Inflammatory macrophage treated with lipopolysaccharide for 4 hours (primary cell): ENCODE measurements around the gene ATXN7.

Experiments used
- DNase-seq: peaks from one replicate; pipeline ENCODE4 v3.0.0-alpha.2; 2020

ATXN7 gene

DNA sequence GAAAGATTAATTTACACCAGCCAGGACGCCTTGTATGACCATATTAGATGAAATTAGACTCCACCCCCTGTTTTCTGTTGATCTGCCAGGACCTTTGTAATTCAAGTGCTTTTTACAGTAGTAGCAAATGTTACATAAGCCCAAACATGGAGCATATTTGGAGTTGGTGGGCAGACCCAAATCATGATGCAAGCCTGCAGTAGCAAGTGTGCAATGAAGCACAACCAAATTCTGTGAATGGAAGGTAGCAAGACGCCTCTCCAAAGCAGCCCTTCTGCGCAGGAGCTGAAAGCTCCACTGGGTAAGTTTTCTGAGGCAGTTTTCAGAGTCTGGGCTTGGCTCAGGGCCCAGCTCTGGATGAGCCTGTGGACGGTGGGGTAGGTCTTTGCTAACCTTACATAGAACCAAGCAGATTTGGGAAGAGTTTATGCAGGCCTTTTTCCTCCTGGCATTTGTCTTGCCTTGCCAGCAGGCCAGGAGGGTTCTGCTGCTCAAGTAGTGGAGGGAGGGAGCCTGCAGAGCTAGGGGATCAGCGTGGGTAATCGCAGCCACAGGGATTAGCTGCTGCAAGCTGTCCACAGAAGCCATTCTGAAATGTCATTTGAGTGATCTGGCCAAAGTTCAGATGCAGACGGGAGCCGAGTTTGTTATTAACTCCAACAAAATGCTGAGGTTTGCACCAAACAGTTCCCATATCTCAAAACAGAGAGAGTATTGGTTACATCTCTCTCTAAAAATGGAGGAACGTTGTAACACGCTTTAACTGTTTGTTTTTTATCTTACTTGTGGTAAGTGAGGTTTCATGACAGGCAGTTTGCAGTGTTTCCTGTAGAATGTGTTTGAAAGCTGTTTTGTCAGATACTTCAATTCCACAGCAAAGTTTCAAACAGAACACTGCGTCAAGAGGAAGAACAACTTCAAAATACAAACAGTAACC, 104.3 kb downstream of the ATXN7 start:
- DNase-seq: peak; percentile 18

DNA sequence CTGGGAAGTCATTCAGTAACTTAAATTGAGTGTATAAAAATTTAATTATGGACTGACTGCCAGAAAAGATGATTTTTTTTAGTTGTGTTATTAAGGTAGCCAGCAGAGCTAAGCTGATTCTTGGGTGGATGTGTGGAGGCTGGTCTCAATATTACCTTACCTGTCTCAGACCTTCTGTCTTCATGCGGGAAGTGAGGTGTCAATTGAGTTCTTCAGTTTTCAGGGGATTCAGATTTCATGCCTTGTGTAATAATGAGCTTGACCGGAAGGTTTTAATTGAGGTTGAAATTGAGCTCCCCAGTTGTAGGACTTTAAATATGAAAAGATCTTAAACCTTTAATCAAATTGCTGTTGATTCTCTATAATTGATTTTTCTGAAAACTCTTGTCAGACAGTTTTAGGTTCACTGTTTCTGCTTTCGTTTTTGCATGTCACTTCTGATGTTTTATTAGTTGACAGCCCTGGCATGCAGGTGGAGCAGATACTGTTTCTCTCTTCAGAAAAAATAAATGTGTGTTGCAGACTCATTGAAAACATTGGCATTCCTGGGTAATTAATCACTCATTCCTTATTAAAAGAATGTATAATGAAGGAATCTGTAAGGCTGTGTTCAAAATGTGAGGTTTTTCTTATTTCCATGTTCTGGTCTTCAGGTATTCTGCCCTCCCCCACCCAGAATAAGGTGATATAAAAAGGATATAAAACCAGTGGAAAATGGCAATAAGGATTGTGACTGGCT, 105.1 kb downstream of the ATXN7 start:
- DNase-seq: no peak

GRCh38 chr3:63969876-63970275, 106.2 kb downstream of the ATXN7 start:
- DNase-seq: no peak

- peak; percentile 45 for DNase-seq
Observed at GRCh38 chr3:63970631-63971475, 107.2 kb downstream of the ATXN7 start.

DNA sequence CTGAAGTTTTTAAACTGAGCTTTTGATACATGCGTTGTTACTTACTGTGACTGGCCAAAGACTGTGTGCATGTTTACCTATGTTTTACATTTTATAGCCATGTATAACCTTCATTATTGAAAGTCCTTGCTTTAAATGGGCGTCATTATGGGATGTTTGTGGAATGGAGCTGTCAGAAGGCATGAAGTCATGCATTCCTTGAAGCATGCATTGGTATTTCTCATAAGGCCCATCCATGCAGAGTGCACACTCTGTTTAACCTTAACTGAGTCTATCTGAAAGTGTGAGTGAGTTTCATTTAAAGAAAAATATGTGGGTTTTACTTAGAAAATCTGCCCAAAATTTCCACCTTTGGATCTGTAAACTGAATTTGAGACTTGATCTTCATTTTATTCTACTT, 108.5 kb downstream of the ATXN7 start:
- no peak for DNase-seq

GRCh38 chr3:63972987-63973386, 109.3 kb downstream of the ATXN7 start:
- no peak for DNase-seq

DNA sequence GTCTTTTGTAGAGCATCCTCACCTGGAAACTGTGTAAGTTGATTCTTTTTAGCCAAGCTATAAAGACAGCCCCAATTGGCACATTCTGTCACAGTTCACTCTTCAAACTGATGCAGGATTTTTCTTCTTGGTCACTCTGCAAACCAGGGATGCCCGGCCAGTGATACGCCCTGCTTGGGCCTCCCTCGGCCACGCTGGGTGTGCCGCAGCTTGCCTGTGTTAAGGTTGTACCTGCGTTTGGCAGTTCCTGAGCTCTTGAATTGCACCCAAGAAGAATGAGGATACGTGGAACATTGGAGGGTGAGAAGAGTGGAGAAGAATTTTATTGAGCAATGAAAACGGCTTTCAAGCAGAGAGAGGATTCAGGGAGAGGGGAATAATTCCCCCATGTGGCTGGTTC, 109.7 kb downstream of the ATXN7 start:
- no peak for DNase-seq

DNA sequence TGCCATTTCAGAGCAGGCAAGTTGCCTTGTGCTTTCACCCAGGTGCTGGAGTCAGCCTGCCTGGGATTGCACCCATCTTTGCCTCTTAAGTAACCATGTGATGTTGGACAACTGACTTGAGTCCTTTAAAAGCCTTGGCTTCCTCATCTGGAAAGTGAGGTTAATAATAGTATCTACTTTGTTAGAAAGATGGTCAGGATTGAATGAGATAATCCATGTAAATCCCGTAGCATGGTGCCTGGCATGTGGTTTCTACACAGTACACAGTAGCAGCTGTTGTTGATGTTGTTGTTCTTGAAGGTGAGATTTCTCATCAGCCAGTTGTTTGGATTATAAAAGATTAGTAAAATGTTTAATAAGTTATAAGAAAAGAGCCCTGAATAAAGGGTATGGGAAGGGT, 110.8 kb downstream of the ATXN7 start:
- DNase-seq: no peak

GRCh38 chr3:63975723-63976122, 112.1 kb downstream of the ATXN7 start:
- no peak for DNase-seq

- peak; percentile 94 for DNase-seq
Observed at GRCh38 chr3:63976161-63976871, 112.6 kb downstream of the ATXN7 start.

- no peak for DNase-seq
Observed at GRCh38 chr3:63976872-63977200, 113.2 kb downstream of the ATXN7 start.

GRCh38 chr3:63977893-63978292, 114.2 kb downstream of the ATXN7 start:
- peak; percentile 29 for DNase-seq

GRCh38 chr3:63979093-63979885, 115.6 kb downstream of the ATXN7 start:
- peak; percentile 27 for DNase-seq

DNA sequence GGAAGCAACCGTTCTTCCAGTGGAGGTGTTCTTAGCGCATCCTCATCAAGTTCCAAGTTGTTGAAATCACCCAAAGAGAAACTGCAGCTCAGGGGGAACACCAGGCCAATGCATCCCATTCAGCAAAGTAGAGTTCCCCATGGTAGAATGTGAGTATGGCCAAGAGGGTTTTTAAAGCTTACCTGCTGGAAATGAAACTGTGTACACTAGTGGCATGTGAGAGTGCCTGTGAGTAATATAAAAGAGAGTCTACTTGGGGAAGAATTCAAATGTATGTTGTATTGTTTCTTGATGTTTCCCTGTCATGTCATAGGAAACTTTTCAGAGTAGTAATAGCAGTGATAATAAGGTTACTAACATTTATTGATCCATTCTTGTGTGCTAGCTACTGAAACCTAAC, 116.4 kb downstream of the ATXN7 start:
- DNase-seq: no peak

- no peak for DNase-seq
Observed at GRCh38 chr3:63980830-63981498, 117.3 kb downstream of the ATXN7 start.

- no peak for DNase-seq
Observed at GRCh38 chr3:63981980-63982379, 118.3 kb downstream of the ATXN7 start.

DNA sequence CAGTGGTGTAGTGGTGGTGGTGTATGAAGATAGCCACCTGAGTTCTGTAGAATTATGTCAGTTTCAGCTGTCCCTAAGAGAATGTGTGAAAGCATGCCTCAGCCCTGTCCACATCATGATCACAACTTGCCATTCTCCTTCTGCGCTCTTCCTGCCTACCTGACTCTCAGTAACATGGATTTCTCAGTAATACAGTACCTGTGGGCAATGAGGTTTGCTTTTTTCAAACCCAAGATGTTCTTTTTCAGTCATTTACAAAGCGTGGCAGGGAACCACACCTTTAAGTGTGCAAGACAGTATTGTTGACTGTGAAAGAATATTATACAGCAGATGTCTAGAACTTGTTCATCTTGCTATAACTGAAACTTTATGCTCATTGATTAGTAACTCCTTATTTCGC, 120.7 kb downstream of the ATXN7 start:
- DNase-seq: no peak

DNA sequence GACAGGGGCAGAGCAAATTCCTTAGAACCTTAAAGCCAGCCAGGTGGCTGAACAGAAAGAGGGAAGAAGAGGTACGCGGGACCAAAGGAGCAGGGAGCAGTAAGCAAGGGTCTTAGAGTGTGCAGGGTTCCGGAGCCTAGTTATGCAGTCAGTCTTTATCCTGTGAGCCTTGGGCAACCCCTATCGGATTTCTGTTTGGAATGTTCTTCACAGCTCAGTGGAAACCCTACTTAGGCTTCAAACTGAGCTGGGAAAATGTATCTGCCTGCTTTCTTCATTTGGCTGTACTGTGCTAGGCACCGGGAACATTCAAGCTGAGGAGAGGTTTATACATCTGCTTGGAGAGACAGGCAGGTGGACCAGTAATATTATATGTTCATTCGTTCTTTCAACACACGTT, 122.5 kb downstream of the ATXN7 start:
- no peak for DNase-seq

DNA sequence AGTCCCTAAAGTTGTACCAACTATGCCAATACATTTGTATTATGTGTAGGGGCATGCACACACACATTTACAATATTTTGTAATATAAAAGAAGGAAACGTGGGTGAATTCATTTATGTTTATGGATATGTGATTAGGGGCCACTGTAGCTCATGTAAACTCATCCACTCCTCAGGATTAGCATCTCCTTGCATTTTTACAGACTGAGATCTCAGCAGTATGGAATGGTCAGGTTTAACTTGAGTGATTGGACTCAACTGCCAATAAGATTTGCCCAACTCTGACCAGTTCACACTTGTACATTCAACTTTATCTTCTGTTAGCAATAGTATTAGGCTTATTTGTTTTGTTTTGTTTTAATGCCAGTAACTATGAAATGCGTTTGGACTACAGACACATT, 123.2 kb downstream of the ATXN7 start:
- no peak for DNase-seq

- DNase-seq: no peak
Observed at GRCh38 chr3:63988943-63989342, 125.3 kb downstream of the ATXN7 start.

GRCh38 chr3:63990204-63990603, 126.5 kb downstream of the ATXN7 start:
- no peak for DNase-seq
